H1 (cell line): ENCODE results near the gene TEKT1. TPM values are rescaled to one million over a fixed set of nuclear protein-coding genes. Genes with fewer than 3 reads are reported as not detected.

Source experiments
- CTCF ChIA-PET: fragments of 300-600 bp; sonication (Branson Sonifier 250); formaldehyde crosslinking; loops from one replicate; lab custom pipeline; 2021; ENCODE audit not compliant: partially characterized antibody; lab: Charles Lee
- POLR2A ChIA-PET: fragments of 300-600 bp; sonication (Branson Sonifier 250); formaldehyde crosslinking; loops from one replicate; lab custom pipeline; 2021; ENCODE audit warnings: inconsistent platforms; ENCODE audit not compliant: partially characterized antibody; lab: Charles Lee
- DNase-seq, 2 experiments: peaks; one replicate each; pipeline versions ENCODE4 v3.0.0 to v3.0.0-alpha.2; 2010 to 2022; ENCODE audit warnings: low spot score in 2 of 2, low read depth in 1 of 2, mixed read lengths in 1 of 2
- FAIRE-seq: peaks from 2 replicates; lab custom pipeline; 2011; peaks lifted over from hg19 to GRCh38; lab: Jason Lieb, UNC
- H2AFZ ChIP-seq: 2 replicates; pipeline ENCODE4 v1.8.1; 2012; ENCODE audit warnings: low read length, inconsistent platforms
- H2AK5ac ChIP-seq: 2 replicates; pipeline ENCODE4 v1.6.1; 2013; ENCODE audit warnings: low read depth, low read length
- H2BK120ac ChIP-seq: replicated peaks from 2 replicates; pipeline ENCODE3; 2013; ENCODE audit warnings: low read depth, low read length, inconsistent platforms
- H2BK12ac ChIP-seq: 2 replicates; pipeline ENCODE4 v1.6.1; 2013; ENCODE audit warnings: low read depth, low read length
- H2BK15ac ChIP-seq: 2 replicates; pipeline ENCODE4 v1.6.1; 2013; ENCODE audit warnings: low read length
- H2BK20ac ChIP-seq: 2 replicates; pipeline ENCODE4 v1.6.1; 2013; ENCODE audit warnings: low read length
- H2BK5ac ChIP-seq: 2 replicates; pipeline ENCODE4 v1.6.1; 2013; ENCODE audit warnings: low read depth, low read length
- H3K14ac ChIP-seq: 2 replicates; pipeline ENCODE4 v1.6.1; 2013; ENCODE audit warnings: inconsistent platforms; ENCODE audit not compliant: insufficient read length
- H3K18ac ChIP-seq: 2 replicates; pipeline ENCODE4 v1.6.1; 2013; ENCODE audit warnings: low read length; ENCODE audit errors: extremely low read depth
- H3K23ac ChIP-seq: 2 replicates; pipeline ENCODE4 v1.6.1; 2013; ENCODE audit warnings: inconsistent platforms; ENCODE audit not compliant: insufficient read length
- H3K23me2 ChIP-seq: 2 replicates; pipeline ENCODE4 v1.6.1; 2013; ENCODE audit warnings: low read depth, low read length
- H3K27ac ChIP-seq: 2 replicates; pipeline ENCODE4 v1.6.1; 2011; ENCODE audit warnings: low read depth, low read length, inconsistent platforms
- H3K27me3 ChIP-seq, 4 experiments: replicated peaks in 1 of 4; 1 replicate in 1 of 4; 2 replicates in 3 of 4; pipeline versions ENCODE4 v1.6.1 to v1.8.1; 2011 to 2013; ENCODE audit warnings: low read length in 3 of 4, mild to moderate bottlenecking in 3 of 4, inconsistent platforms in 2 of 4, mixed read lengths in 2 of 4, moderate library complexity in 1 of 4; ENCODE audit not compliant: control insufficient read depth in 3 of 4, insufficient read depth in 3 of 4; ENCODE audit errors: extremely low read depth in 1 of 4
- H3K36me3 ChIP-seq, 4 experiments: 2 replicates each; pipeline versions ENCODE4 v1.6.1 to v1.8.1; 2011 to 2013; ENCODE audit warnings: mild to moderate bottlenecking in 4 of 4, low read length in 3 of 4, moderate library complexity in 2 of 4, control low read depth in 1 of 4, inconsistent platforms in 1 of 4; ENCODE audit not compliant: insufficient read depth in 4 of 4, control insufficient read depth in 2 of 4
- H3K4ac ChIP-seq: replicated peaks from 2 replicates; pipeline ENCODE3; 2013; ENCODE audit warnings: low read length, low read depth, mixed read lengths, inconsistent platforms; ENCODE audit not compliant: insufficient read length
- H3K4me1 ChIP-seq, 4 experiments: replicated peaks in 1 of 4; 1 replicate in 1 of 4; 2 replicates in 3 of 4; pipeline versions ENCODE4 v1.6.1 to v1.8.1; 2011 to 2013; ENCODE audit warnings: low read length in 3 of 4, inconsistent platforms in 2 of 4, mixed read lengths in 1 of 4; ENCODE audit not compliant: insufficient read depth in 4 of 4, control insufficient read depth in 3 of 4
- H3K4me2 ChIP-seq, 2 experiments: 2 replicates each; pipeline versions ENCODE4 v1.6.1 to v1.8.1; 2011 to 2013; ENCODE audit warnings: low read depth in 2 of 2, low read length in 2 of 2, control low read depth in 1 of 2, inconsistent platforms in 1 of 2, mild to moderate bottlenecking in 1 of 2; ENCODE audit not compliant: insufficient read depth in 1 of 2
- H3K4me3 ChIP-seq, 4 experiments: fragments of 200-600, 300-600 bp in 1 of 4; sonication (generic), shearing (Covaris generic), sonication (Bioruptor Twin) in 1 of 4; 2 replicates each; pipeline versions ENCODE4 v1.5.1 to v1.8.1; 2011 to 2016; ENCODE audit warnings: low read length in 4 of 4, low read depth in 3 of 4, control low read depth in 2 of 4, inconsistent platforms in 2 of 4, mild to moderate bottlenecking in 2 of 4, mixed read lengths in 1 of 4, moderate library complexity in 1 of 4; ENCODE audit not compliant: insufficient read depth in 2 of 4; ENCODE audit errors: extremely low read depth in 1 of 4
- H3K56ac ChIP-seq: replicated peaks from 2 replicates; pipeline ENCODE3; 2013; ENCODE audit warnings: low read depth, mild to moderate bottlenecking, mixed read lengths, low read length, inconsistent platforms; ENCODE audit not compliant: insufficient read length
- H3K79me1 ChIP-seq: 2 replicates; pipeline ENCODE4 v1.6.1; 2013; ENCODE audit warnings: low read depth, low read length, control low read depth
- H3K79me2 ChIP-seq, 2 experiments: 2 replicates each; pipeline versions ENCODE4 v1.6.1 to v1.8.1; 2012 to 2013; ENCODE audit warnings: low read length in 2 of 2, mild to moderate bottlenecking in 2 of 2, inconsistent platforms in 1 of 2; ENCODE audit not compliant: insufficient read depth in 2 of 2, control insufficient read depth in 1 of 2
- H3K9ac ChIP-seq, 4 experiments: replicated peaks in 1 of 4; 1 replicate in 1 of 4; 2 replicates in 3 of 4; pipeline versions ENCODE4 v1.6.1 to v1.8.1; 2011 to 2013; ENCODE audit warnings: low read depth in 3 of 4, low read length in 3 of 4, control low read depth in 2 of 4, mild to moderate bottlenecking in 2 of 4, moderate library complexity in 2 of 4, inconsistent platforms in 1 of 4; ENCODE audit errors: extremely low read depth in 1 of 4
- H3K9me3 ChIP-seq, 2 experiments: 2 replicates each; pipeline versions ENCODE4 v1.6.1 to v1.8.1; 2012 to 2013; ENCODE audit warnings: mild to moderate bottlenecking in 2 of 2, moderate library complexity in 2 of 2, control low read depth in 1 of 2, inconsistent platforms in 1 of 2, low read depth in 1 of 2, low read length in 1 of 2, mixed read lengths in 1 of 2; ENCODE audit not compliant: insufficient read depth in 2 of 2
- H4K20me1 ChIP-seq, 2 experiments: replicated peaks in 1 of 2; 2 replicates each; pipeline versions ENCODE3 to v1.8.1; 2011 to 2013; ENCODE audit warnings: inconsistent platforms in 2 of 2, low read length in 2 of 2, mild to moderate bottlenecking in 1 of 2; ENCODE audit not compliant: insufficient read depth in 2 of 2, control insufficient read depth in 1 of 2
- H4K5ac ChIP-seq: 2 replicates; pipeline ENCODE4 v1.6.1; 2013; ENCODE audit warnings: low read length, low read depth, mixed read lengths, inconsistent platforms; ENCODE audit not compliant: insufficient read length
- H4K8ac ChIP-seq: 2 replicates; pipeline ENCODE4 v1.8.0; 2013; ENCODE audit warnings: mild to moderate bottlenecking, moderate library complexity, low read length, inconsistent platforms; ENCODE audit not compliant: insufficient read depth; ENCODE audit errors: extremely low read depth
- H4K91ac ChIP-seq: replicated peaks from 2 replicates; pipeline ENCODE3; 2013; ENCODE audit warnings: low read length, mixed read lengths, inconsistent platforms; ENCODE audit not compliant: insufficient read length
- HDAC6 ChIP-seq: IDR thresholded peaks from one replicate; pipeline ENCODE4 v1.7.1; 2012; ENCODE audit warnings: low read depth, mild to moderate bottlenecking, inconsistent platforms, low read length, moderate library complexity
- KDM4A ChIP-seq: IDR thresholded peaks from one replicate; pipeline ENCODE4 v1.7.1; 2012; ENCODE audit warnings: low read depth, mild to moderate bottlenecking, moderate library complexity, low read length, inconsistent platforms; ENCODE audit not compliant: severe bottlenecking
- PHF8 ChIP-seq: fragments of 200-600 bp; sonication (generic); conservative IDR thresholded peaks from 2 replicates; pipeline ENCODE4 v1.7.1; 2012; ENCODE audit warnings: low read depth, mild to moderate bottlenecking, inconsistent platforms, low read length, moderate library complexity
- POU5F1 ChIP-seq: IDR thresholded peaks from 2 replicates; pipeline ENCODE4 v1.6.1; 2011; ENCODE audit warnings: low read depth, mild to moderate bottlenecking, low read length, moderate library complexity
- RNF2 ChIP-seq: fragments of 200-900, 300-1000 bp; sonication (generic); IDR thresholded peaks from 2 replicates; pipeline ENCODE4 v1.7.1; 2016; ENCODE audit warnings: borderline replicate concordance, low read depth, mild to moderate bottlenecking, antibody characterized with exemption, low read length; ENCODE audit not compliant: poor library complexity, severe bottlenecking; ENCODE audit errors: missing control alignments
- RXRA ChIP-seq: IDR thresholded peaks from 2 replicates; pipeline ENCODE4 v1.6.1; 2011; ENCODE audit warnings: low read depth, mild to moderate bottlenecking, low read length, moderate library complexity; ENCODE audit not compliant: insufficient read depth
- SIRT6 ChIP-seq: IDR thresholded peaks from one replicate; pipeline ENCODE4 v1.7.1; 2012; ENCODE audit warnings: low read length, inconsistent platforms
- SUZ12 ChIP-seq: fragments of 200-600 bp; sonication (generic); IDR thresholded peaks from 2 replicates; pipeline ENCODE4 v1.6.1; 2012; ENCODE audit warnings: mild to moderate bottlenecking, inconsistent platforms, low read length, moderate library complexity, mixed read lengths
- TCF12 ChIP-seq: IDR thresholded peaks from 2 replicates; pipeline ENCODE4 v1.6.1; 2011; ENCODE audit warnings: low read depth, mild to moderate bottlenecking, low read length
- WGBS, 2 experiments: shearing (Covaris generic) in 1 of 2; methylation state at CpG; one replicate each; pipeline versions ENCODE4 v1.1.6 to v1.1.7; 2013 to 2015; ENCODE audit warnings: low lambda C conversion rate in 2 of 2, mixed read lengths in 2 of 2, inconsistent platforms in 1 of 2, low coverage in 1 of 2, missing lambda C conversion rate in 1 of 2; ENCODE audit not compliant: insufficient replicate concordance in 2 of 2, insufficient coverage in 1 of 2, insufficient read length in 1 of 2; ENCODE audit errors: extremely low coverage in 1 of 2, missing lambda C conversion rate in 1 of 2; 5-methylcytosine and 5-hydroxymethylcytosine counted together
- polyA plus RNA-seq, 7 experiments: library from polyadenylated mRNA; depleted of rRNA in 3 of 7; stranded (reverse) in 5 of 7; unstranded in 2 of 7; fragments of >200 nt in 5 of 7; fragments of 200-250 nt in 2 of 7; gene quantifications; 1 replicate in 5 of 7; 2 replicates in 1 of 7; 4 replicates in 1 of 7; pipeline versions ENCODE4 v1.2.1 to v1.2.3, GENCODE V29; 2011 to 2013; ENCODE audit warnings: missing spikeins in 2 of 7, mixed read lengths in 2 of 7
- total RNA-seq: library from RNA; stranded (reverse); fragmentation: NEBNext Ultra II Directional; extraction: Animal tissue kit (Norgen Biotek cat#: 25700); gene quantifications from 2 replicates; pipeline ENCODE4 v1.2.1, GENCODE V29; 2021

The TEKT1 gene
- total and polyA plus RNA-seq, 2 of the 8 experiments (the other 6 are each of a cell fraction or from before 2014, with no cell fraction given) = not detected

- H3K14ac ChIP-seq = no peak overlapping the region
- H2BK20ac ChIP-seq = no peak overlapping the region
- H2BK5ac ChIP-seq = no peak overlapping the region
- H3K27me3 ChIP-seq = peaks cover 2 to 12% (median 10%) of the 10 kb centered on the region in 4 experiments
- ChIA-PET CTCF (interaction anchor here (1.0 kb wide), 1 partner anchor 113 kb away, joined by 3 read pairs; no protein-coding TSS in a partner anchor), POLR2A (interaction anchor here (1.4 kb wide), 1 partner anchor 10 kb away, joined by 3 read pairs; no protein-coding TSS in a partner anchor)
- H3K27ac ChIP-seq = no peak overlapping the region
- H2BK15ac ChIP-seq = no peak overlapping the region
- H3K23me2 ChIP-seq = peaks cover 6% of the 10 kb centered on the region; the same call in 1 of the 2 replicates
- H4K20me1 ChIP-seq = no peaks in the 10 kb centered on the region
- FAIRE-seq (no peak), DNase-seq (no peak)
- H3K4me1 ChIP-seq = 0 out of 7 replicates have a peak, but pooled peaks cover 0 to under 1% (median 0%) of the 10 kb centered on the region in 4 experiments
- H3K9ac ChIP-seq = no peak overlapping the region
- no peak overlapping the region for H3K56ac ChIP-seq
- no peak overlapping the region for H2AK5ac ChIP-seq
- no peaks in the 10 kb centered on the region; the same call in 1 of the 2 replicates for H3K79me1 ChIP-seq
- no peak overlapping the region for H3K4me2 ChIP-seq
- no peaks in the 10 kb centered on the region for H3K79me2 ChIP-seq
- no peaks in the 10 kb centered on the region for H3K36me3 ChIP-seq
- H3K4ac ChIP-seq = no peak overlapping the region
- H4K8ac ChIP-seq = no peak overlapping the region
- H4K91ac ChIP-seq = no peak overlapping the region
- no peaks in the 10 kb centered on the region for H3K9me3 ChIP-seq
- no peak overlapping the region for H3K23ac ChIP-seq
- 95% methylated on average over 3 of the region's 3 CpGs; no CpG with 5 or more reads in 1 of the 2 experiments for WGBS, 2 experiments
- H2BK120ac ChIP-seq = no peak overlapping the region
- H3K4me3 ChIP-seq = no peak overlapping the region
- H4K5ac ChIP-seq = no peak overlapping the region
- no peak overlapping the region for H3K18ac ChIP-seq
- no peak overlapping the region for H2BK12ac ChIP-seq
- H2AFZ ChIP-seq = no peak overlapping the region
- TF ChIP-seq POU5F1 = no peak
- no peak for TF ChIP-seq SIRT6
- TF ChIP-seq PHF8 = no peak
- no peak for TF ChIP-seq HDAC6
- no peak for TF ChIP-seq RNF2
- TF ChIP-seq RXRA = no peak
- no peak for TF ChIP-seq SUZ12
- no peak for TF ChIP-seq KDM4A
- TF ChIP-seq TCF12 = no peak
Observed at GRCh38 chr17:6780886-6781285, 50.6 kb downstream of the TEKT1 start.
